HepG2 (cell line): ENCODE measurements around the gene SLC7A10. TPM values are rescaled to one million over a fixed set of nuclear protein-coding genes. Genes with fewer than 3 reads are reported as not detected.

Experiments used
- CBFB ChIP-seq: sonication (generic); formaldehyde crosslinking; IDR thresholded peaks from 2 replicates; pipeline ENCODE4 v1.4.0; 2020; ENCODE audit warnings: missing genetic modification reagents
- FOXA3 ChIP-seq: IDR thresholded peaks from 2 replicates; pipeline ENCODE4 v1.6.1; 2016; ENCODE audit warnings: missing genetic modification reagents, missing compliant biosample characterization
- KLF12 ChIP-seq: sonication (generic); formaldehyde crosslinking; IDR thresholded peaks from 2 replicates; pipeline ENCODE4 v1.4.0; 2020; ENCODE audit warnings: missing genetic modification reagents, borderline replicate concordance
- MAFF ChIP-seq: IDR thresholded peaks from 2 replicates; pipeline ENCODE4 v1.6.1; 2011; ENCODE audit warnings: low read depth, low read length, improper control_type of control experiment
- MAFK ChIP-seq, 2 experiments: IDR thresholded peaks in 1 of 2; conservative IDR thresholded peaks in 1 of 2; 2 replicates each; pipeline ENCODE4 v1.6.1; 2011; ENCODE audit warnings: improper control_type of control experiment in 2 of 2, low read length in 2 of 2
- MTA1 ChIP-seq: sonication (generic); formaldehyde crosslinking; IDR thresholded peaks from 2 replicates; pipeline ENCODE4 v1.4.0; 2020; ENCODE audit warnings: missing genetic modification reagents, mild to moderate bottlenecking, borderline replicate concordance
- NONO ChIP-seq, 2 experiments: fragments of 450-650 bp in 1 of 2; sonication (generic) in 1 of 2; formaldehyde crosslinking in 1 of 2; IDR thresholded peaks in 1 of 2; conservative IDR thresholded peaks in 1 of 2; 2 replicates each; pipeline versions ENCODE4 v1.6.1 to v1.8.0; 2017 to 2022; ENCODE audit warnings: mild to moderate bottlenecking in 1 of 2, missing genetic modification reagents in 1 of 2, moderate library complexity in 1 of 2
- NR2F6 ChIP-seq, 2 experiments: IDR thresholded peaks; 2 replicates each; pipeline ENCODE4 v1.6.1; 2016; ENCODE audit warnings: antibody characterized with exemption in 1 of 2, mild to moderate bottlenecking in 1 of 2
- REL ChIP-seq: sonication (generic); formaldehyde crosslinking; conservative IDR thresholded peaks from 2 replicates; pipeline ENCODE4 v1.8.0; 2022; ENCODE audit warnings: mild to moderate bottlenecking, missing genetic modification reagents, moderate library complexity
- REPIN1 ChIP-seq: sonication (generic); formaldehyde crosslinking; IDR thresholded peaks from 2 replicates; pipeline ENCODE4 v1.8.0; 2022; ENCODE audit warnings: missing genetic modification reagents, low read depth, mild to moderate bottlenecking, borderline replicate concordance
- RXRB ChIP-seq: IDR thresholded peaks from 2 replicates; pipeline ENCODE4 v1.6.1; 2016; ENCODE audit warnings: borderline replicate concordance, missing genetic modification reagents, missing compliant biosample characterization
- SOX13 ChIP-seq, 3 experiments: fragments of 450-650 bp in 1 of 3; sonication (generic) in 1 of 3; formaldehyde crosslinking in 1 of 3; IDR thresholded peaks in 2 of 3; conservative IDR thresholded peaks in 1 of 3; 2 replicates each; pipeline versions ENCODE4 v1.5.0 to v1.6.1; 2016 to 2020; ENCODE audit warnings: antibody characterized with exemption in 1 of 3, mild to moderate bottlenecking in 1 of 3, missing compliant biosample characterization in 1 of 3, missing genetic modification reagents in 1 of 3, moderate library complexity in 1 of 3
- TEAD2 ChIP-seq: sonication (generic); formaldehyde crosslinking; IDR thresholded peaks from 2 replicates; pipeline ENCODE4 v1.9.0; 2021; ENCODE audit warnings: missing genetic modification reagents
- TFAP4 ChIP-seq: sonication (generic); IDR thresholded peaks from 2 replicates; pipeline ENCODE4 v1.6.1; 2016; ENCODE audit warnings: low read depth, borderline replicate concordance
- TP53 ChIP-seq: sonication (generic); formaldehyde crosslinking; conservative IDR thresholded peaks from 2 replicates; pipeline ENCODE4 v1.4.0; 2020; ENCODE audit warnings: missing genetic modification reagents
- U2AF2 ChIP-seq: fragments of 200-400 bp; formaldehyde crosslinking; IDR thresholded peaks from 2 replicates; pipeline ENCODE4 v1.6.1; 2017; ENCODE audit warnings: low read depth, mild to moderate bottlenecking, low read length
- WIZ ChIP-seq: sonication (generic); formaldehyde crosslinking; IDR thresholded peaks from 2 replicates; pipeline ENCODE4 v1.5.1; 2020; ENCODE audit warnings: mild to moderate bottlenecking, missing genetic modification reagents
- ZMYM4 ChIP-seq: sonication (generic); formaldehyde crosslinking; IDR thresholded peaks from 2 replicates; pipeline ENCODE4 v1.8.1; 2023; ENCODE audit warnings: mild to moderate bottlenecking, missing genetic modification reagents
- ZNF207 ChIP-seq: fragments of 450-650 bp; IDR thresholded peaks from 2 replicates; pipeline ENCODE4 v1.6.1; 2016; ENCODE audit warnings: antibody characterized with exemption, borderline replicate concordance
- ZNF253 ChIP-seq: sonication (generic); formaldehyde crosslinking; IDR thresholded peaks from 2 replicates; pipeline ENCODE4 v1.8.0; 2022; ENCODE audit warnings: mild to moderate bottlenecking, missing genetic modification reagents, borderline replicate concordance
- ZNF558 ChIP-seq: sonication (generic); formaldehyde crosslinking; IDR thresholded peaks from 2 replicates; pipeline ENCODE4 v1.9.0; 2022; ENCODE audit warnings: mild to moderate bottlenecking, missing genetic modification reagents, borderline replicate concordance
- ZNF569 ChIP-seq: sonication (generic); formaldehyde crosslinking; IDR thresholded peaks from 2 replicates; pipeline ENCODE4 v1.5.0; 2020; ENCODE audit warnings: mild to moderate bottlenecking, missing genetic modification reagents, moderate library complexity, borderline replicate concordance
- polyA plus RNA-seq, 8 experiments: library from polyadenylated mRNA; depleted of rRNA in 3 of 8; stranded (reverse) in 7 of 8; unstranded in 1 of 8; fragments of >200 nt; fragmentation: Illumina TruSeq in 4 of 8; extraction: Trizol in 4 of 8; gene quantifications; 2 replicates each; pipeline versions ENCODE4 v1.2.1 to v1.2.3, GENCODE V29; 2011 to 2016; ENCODE audit warnings: low read depth in 4 of 8, missing spikeins in 1 of 8, mixed read lengths in 1 of 8; ENCODE audit not compliant: insufficient read depth in 1 of 8
- total RNA-seq, 5 experiments: library from RNA; depleted of rRNA; stranded (reverse); fragments of >200 nt; fragmentation: Illumina TruSeq; extraction: Trizol; gene quantifications; 2 replicates each; pipeline ENCODE4 v1.2.3, GENCODE V29; 2016; ENCODE audit warnings: low read depth in 1 of 5
- TF ChIP-seq, protein P1 (sequence below): sonication (generic); formaldehyde crosslinking; IDR thresholded peaks from 2 replicates; pipeline ENCODE4 v1.4.0; 2020; ENCODE audit warnings: mild to moderate bottlenecking, missing genetic modification reagents
- TF ChIP-seq, protein P2 (sequence below): sonication (generic); formaldehyde crosslinking; conservative IDR thresholded peaks from 2 replicates; pipeline ENCODE4 v1.4.0; 2020; ENCODE audit warnings: mild to moderate bottlenecking, missing genetic modification reagents, moderate library complexity

The SLC7A10 gene
- total and polyA plus RNA-seq, 2 of the 13 experiments (the other 11 are each of a cell fraction or from before 2014, with no cell fraction given): 1.1 to 2.2 TPM

GRCh38 chr19:33247441-33247819 is 21.8 kb upstream of the SLC7A10 start (continued):
- TF ChIP-seq, protein P1, sequence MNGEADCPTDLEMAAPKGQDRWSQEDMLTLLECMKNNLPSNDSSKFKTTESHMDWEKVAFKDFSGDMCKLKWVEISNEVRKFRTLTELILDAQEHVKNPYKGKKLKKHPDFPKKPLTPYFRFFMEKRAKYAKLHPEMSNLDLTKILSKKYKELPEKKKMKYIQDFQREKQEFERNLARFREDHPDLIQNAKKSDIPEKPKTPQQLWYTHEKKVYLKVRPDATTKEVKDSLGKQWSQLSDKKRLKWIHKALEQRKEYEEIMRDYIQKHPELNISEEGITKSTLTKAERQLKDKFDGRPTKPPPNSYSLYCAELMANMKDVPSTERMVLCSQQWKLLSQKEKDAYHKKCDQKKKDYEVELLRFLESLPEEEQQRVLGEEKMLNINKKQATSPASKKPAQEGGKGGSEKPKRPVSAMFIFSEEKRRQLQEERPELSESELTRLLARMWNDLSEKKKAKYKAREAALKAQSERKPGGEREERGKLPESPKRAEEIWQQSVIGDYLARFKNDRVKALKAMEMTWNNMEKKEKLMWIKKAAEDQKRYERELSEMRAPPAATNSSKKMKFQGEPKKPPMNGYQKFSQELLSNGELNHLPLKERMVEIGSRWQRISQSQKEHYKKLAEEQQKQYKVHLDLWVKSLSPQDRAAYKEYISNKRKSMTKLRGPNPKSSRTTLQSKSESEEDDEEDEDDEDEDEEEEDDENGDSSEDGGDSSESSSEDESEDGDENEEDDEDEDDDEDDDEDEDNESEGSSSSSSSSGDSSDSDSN (CRISPR knock-in tag): peak; percentile 38
- TF ChIP-seq U2AF2 (no peak), ZNF569 (no peak), FOXA3 (CRISPR knock-in tag) (peak; percentile 21; the same call in 1 of the 2 replicates), WIZ (CRISPR knock-in tag) (no peak), TEAD2 (CRISPR knock-in tag) (no peak), SOX13 (IDR thresholded peaks at IDR 0.05) (no peak), SOX13 (CRISPR knock-in tag; conservative IDR thresholded peaks at IDR 0.05 in 1 of 2, IDR thresholded peaks at IDR 0.05 in 1 of 2) (peak in 1 of 2 experiments; percentile 30; a peak in 2 of 4 replicates), ZMYM4 (CRISPR knock-in tag) (peak; percentile 63), KLF12 (CRISPR knock-in tag) (no peak), ZNF207 (no peak), NR2F6 (IDR thresholded peaks at IDR 0.05) (peak; percentile 99), NR2F6 (CRISPR knock-in tag; IDR thresholded peaks at IDR 0.05) (peak; percentile 95), CBFB (no peak), NONO (IDR thresholded peaks at IDR 0.05) (no peak), NONO (CRISPR knock-in tag; conservative IDR thresholded peaks at IDR 0.05) (peak; percentile 59; the same call in 1 of the 2 replicates), TFAP4 (peak; percentile 43; the same call in 1 of the 2 replicates), MAFF (peak; percentile 21; the same call in 1 of the 2 replicates), MAFK (conservative IDR thresholded peaks at IDR 0.05 in 1 of 2, IDR thresholded peaks at IDR 0.05 in 1 of 2; ENCODE audit: low read length in 2 of 2) (peak in 1 of 2 experiments; percentile 25; a peak in 1 of 4 replicates), MTA1 (CRISPR knock-in tag) (peak; percentile 96), REPIN1 (CRISPR knock-in tag) (no peak; the same call in 1 of the 2 replicates), ZNF558 (peak; percentile 52; the same call in 1 of the 2 replicates), TP53 (CRISPR knock-in tag) (no peak), REL (CRISPR knock-in tag) (no peak), RXRB (CRISPR knock-in tag) (peak; percentile 84), ZNF253 (CRISPR knock-in tag) (no peak)
- TF ChIP-seq, protein P2, sequence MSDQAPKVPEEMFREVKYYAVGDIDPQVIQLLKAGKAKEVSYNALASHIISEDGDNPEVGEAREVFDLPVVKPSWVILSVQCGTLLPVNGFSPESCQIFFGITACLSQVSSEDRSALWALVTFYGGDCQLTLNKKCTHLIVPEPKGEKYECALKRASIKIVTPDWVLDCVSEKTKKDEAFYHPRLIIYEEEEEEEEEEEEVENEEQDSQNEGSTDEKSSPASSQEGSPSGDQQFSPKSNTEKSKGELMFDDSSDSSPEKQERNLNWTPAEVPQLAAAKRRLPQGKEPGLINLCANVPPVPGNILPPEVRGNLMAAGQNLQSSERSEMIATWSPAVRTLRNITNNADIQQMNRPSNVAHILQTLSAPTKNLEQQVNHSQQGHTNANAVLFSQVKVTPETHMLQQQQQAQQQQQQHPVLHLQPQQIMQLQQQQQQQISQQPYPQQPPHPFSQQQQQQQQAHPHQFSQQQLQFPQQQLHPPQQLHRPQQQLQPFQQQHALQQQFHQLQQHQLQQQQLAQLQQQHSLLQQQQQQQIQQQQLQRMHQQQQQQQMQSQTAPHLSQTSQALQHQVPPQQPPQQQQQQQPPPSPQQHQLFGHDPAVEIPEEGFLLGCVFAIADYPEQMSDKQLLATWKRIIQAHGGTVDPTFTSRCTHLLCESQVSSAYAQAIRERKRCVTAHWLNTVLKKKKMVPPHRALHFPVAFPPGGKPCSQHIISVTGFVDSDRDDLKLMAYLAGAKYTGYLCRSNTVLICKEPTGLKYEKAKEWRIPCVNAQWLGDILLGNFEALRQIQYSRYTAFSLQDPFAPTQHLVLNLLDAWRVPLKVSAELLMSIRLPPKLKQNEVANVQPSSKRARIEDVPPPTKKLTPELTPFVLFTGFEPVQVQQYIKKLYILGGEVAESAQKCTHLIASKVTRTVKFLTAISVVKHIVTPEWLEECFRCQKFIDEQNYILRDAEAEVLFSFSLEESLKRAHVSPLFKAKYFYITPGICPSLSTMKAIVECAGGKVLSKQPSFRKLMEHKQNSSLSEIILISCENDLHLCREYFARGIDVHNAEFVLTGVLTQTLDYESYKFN (CRISPR knock-in tag): peak; percentile 95
